Measurements from ENCODE around the gene PSME3. TPM values are rescaled to one million over a fixed set of nuclear protein-coding genes. Genes with fewer than 3 reads are reported as not detected.

PSME3 gene
- total RNA-seq, 1 experiment from 2014 or later = 192 TPM

- H3K27ac Mint-ChIP-seq = no peak overlapping the region
- CTCF ChIA-PET = interaction anchor here (1.7 to 3.0 kb wide), 2 partner anchors 57 to 243 kb away, joined by 4 to 12 read pairs; partner anchors contain the start of gene PSMC3IP
- H3K27me3 Mint-ChIP-seq (ENCODE audit: low read depth) = no peaks in the 10 kb centered on the region
- H3K4me3 Mint-ChIP-seq = no peak overlapping the region; the same call in 1 of the 2 replicates
- POLR2A ChIA-PET = no interaction called here
- H3K36me3 Mint-ChIP-seq = peaks cover 39% of the 10 kb centered on the region
- H3K4me1 Mint-ChIP-seq = peaks cover 7% of the 10 kb centered on the region
- ATAC-seq = no peak
- DNase-seq (ENCODE audit: low spot score) = no peak
- H3K9me3 Mint-ChIP-seq = no peaks in the 10 kb centered on the region
- no peak for TF ChIP-seq HMGA2 (CRISPR knock-in tag; IDR thresholded peaks at IDR 0.05)
- no peak for TF ChIP-seq PREB (CRISPR knock-in tag; IDR thresholded peaks at IDR 0.05; ENCODE audit: borderline replicate concordance)
- TF ChIP-seq KAT7 (CRISPR knock-in tag; IDR thresholded peaks at IDR 0.05; ENCODE audit: borderline replicate concordance) = no peak
- TF ChIP-seq NFATC4 (CRISPR knock-in tag; IDR thresholded peaks at IDR 0.05) = no peak
- TF ChIP-seq NFE2L1 (CRISPR knock-in tag; IDR thresholded peaks at IDR 0.05) = no peak
- TF ChIP-seq ZNF423 (CRISPR knock-in tag; IDR thresholded peaks at IDR 0.05) = no peak
- TF ChIP-seq NR2C2 (CRISPR knock-in tag; IDR thresholded peaks at IDR 0.05) = no peak
These were observed 12.0 kb upstream of the PSME3 start for GRCh38 chr17:42821176-42821575.

GRCh38 chr17:42827472-42827871 lies 5.7 kb upstream of the PSME3 start:
- POLR2A ChIA-PET = no interaction called here
- no peaks in the 10 kb centered on the region for H3K9me3 Mint-ChIP-seq
- H3K27ac Mint-ChIP-seq = no peak overlapping the region
- peaks cover 27% of the 10 kb centered on the region for H3K27me3 Mint-ChIP-seq (ENCODE audit: low read depth)
- no peak overlapping the region for H3K4me3 Mint-ChIP-seq
- peaks cover 12% of the 10 kb centered on the region for H3K4me1 Mint-ChIP-seq
- TF ChIP-seq KAT7 (CRISPR knock-in tag; IDR thresholded peaks at IDR 0.05; ENCODE audit: borderline replicate concordance) = no peak
- TF ChIP-seq EMX1 (CRISPR knock-in tag; IDR thresholded peaks at IDR 0.05) = no peak
- TF ChIP-seq ATF1 (CRISPR knock-in tag; IDR thresholded peaks at IDR 0.05) = no peak
- TF ChIP-seq GABPB1 (CRISPR knock-in tag; IDR thresholded peaks at IDR 0.05) = no peak
- TF ChIP-seq ZNF219 (CRISPR knock-in tag; IDR thresholded peaks at IDR 0.05; ENCODE audit: borderline replicate concordance) = no peak
- TF ChIP-seq USF2 (CRISPR knock-in tag; IDR thresholded peaks at IDR 0.05) = no peak
- TF ChIP-seq GTF2I (CRISPR knock-in tag; conservative IDR thresholded peaks at IDR 0.05) = no peak
- TF ChIP-seq FOXP1 (CRISPR knock-in tag; IDR thresholded peaks at IDR 0.05; ENCODE audit: borderline replicate concordance) = no peak
- TF ChIP-seq ZBTB43 (CRISPR knock-in tag; IDR thresholded peaks at IDR 0.05) = no peak
- CTCF ChIA-PET = no interaction called here
- DNase-seq (ENCODE audit: low spot score) (no peak), ATAC-seq (no peak)
- no peaks in the 10 kb centered on the region for H3K36me3 Mint-ChIP-seq

- Mint-ChIP-seq H3K4me3 (no peak overlapping the region), H3K4me1 (peaks cover 16% of the 10 kb centered on the region), H3K9me3 (no peaks in the 10 kb centered on the region), H3K27me3 (ENCODE audit: low read depth) (peaks cover 27% of the 10 kb centered on the region), H3K27ac (no peak overlapping the region), H3K36me3 (peaks cover 3% of the 10 kb centered on the region; the same call in 1 of the 2 replicates)
- DNase-seq (ENCODE audit: low spot score) (no peak), ATAC-seq (no peak)
- POLR2A ChIA-PET = no interaction called here
- CTCF ChIA-PET = no interaction called here
- no peak for TF ChIP-seq HMGXB4 (CRISPR knock-in tag; IDR thresholded peaks at IDR 0.05)
- TF ChIP-seq TEAD4 (CRISPR knock-in tag; IDR thresholded peaks at IDR 0.05) = no peak
- TF ChIP-seq USF1 (CRISPR knock-in tag; IDR thresholded peaks at IDR 0.05) = no peak
- TF ChIP-seq ZNF281 (CRISPR knock-in tag; IDR thresholded peaks at IDR 0.05) = no peak
- TF ChIP-seq MYBL2 (CRISPR knock-in tag; IDR thresholded peaks at IDR 0.05) = no peak
- no peak for TF ChIP-seq RELA (CRISPR knock-in tag; IDR thresholded peaks at IDR 0.05; ENCODE audit: borderline replicate concordance)
- no peak for TF ChIP-seq KAT7 (CRISPR knock-in tag; IDR thresholded peaks at IDR 0.05; ENCODE audit: borderline replicate concordance)
- TF ChIP-seq ZBTB21 (CRISPR knock-in tag; IDR thresholded peaks at IDR 0.05; ENCODE audit: borderline replicate concordance) = no peak
- no peak for TF ChIP-seq ERG (CRISPR knock-in tag; IDR thresholded peaks at IDR 0.05)
These were observed 2.2 kb upstream of the PSME3 start for GRCh38 chr17:42830971-42831370.

All from WTC11 (cell line).